ENCODE data around the gene OR10A5. TPM values are rescaled to one million over a fixed set of nuclear protein-coding genes. Genes with fewer than 3 reads are reported as not detected.

OR10A5 gene
- total and polyA plus RNA-seq, 2 of the 13 experiments (the other 11 are each of a cell fraction or from before 2014, with no cell fraction given) = not detected

- H3K4me3 ChIP-seq (replicated peaks in 1 of 3; ENCODE audit: insufficient read depth in 1 of 3, low read depth in 2 of 3, low read length in 3 of 3) = no peak overlapping the region
- in situ Hi-C loops (cut with HindIII; ENCODE audit: extremely low pct_ligation_motif_present, low pct_unique_long_range_greater_than_20kb) = no loop called here
- no peaks in the 10 kb centered on the region; a peak in 1 of 5 replicates for H3K27me3 ChIP-seq (ENCODE audit: control insufficient read depth in 1 of 2, insufficient read depth in 2 of 2, low read length in 2 of 2)
- ATAC-seq (no peak), FAIRE-seq (no peak), DNase-seq (ENCODE audit: low spot score) (no peak)
- no peak overlapping the region for H2AFZ ChIP-seq (ENCODE audit: low read length)
- 0% methylated on average over 1 of the region's 1 CpG for WGBS (ENCODE audit: low lambda C conversion rate)
- no TSS peak for BruUV-seq (replicated peaks)
- H3K4me2 ChIP-seq (ENCODE audit: low read depth, low read length) = no peak overlapping the region
- no peaks in the 10 kb centered on the region for H3K36me3 ChIP-seq (replicated peaks in 1 of 2; ENCODE audit: control insufficient read depth in 1 of 2, insufficient read depth in 2 of 2, low read length in 2 of 2)
- no peaks in the 10 kb centered on the region for H3K79me2 ChIP-seq (ENCODE audit: insufficient read depth, low read length)
- no peaks in the 10 kb centered on the region for H4K20me1 ChIP-seq (ENCODE audit: insufficient read depth, low read length)
- ChIA-PET POLR2A (no interaction called here), CTCF (ENCODE audit: low intra/inter-chr PET ratio, low total read pairs) (no interaction called here)
- no peaks in the 10 kb centered on the region for H3K9me3 ChIP-seq (ENCODE audit: low read length)
- H3K4me1 ChIP-seq (ENCODE audit: insufficient read depth, low read length) = no peaks in the 10 kb centered on the region
- no peak overlapping the region for H3K9ac ChIP-seq (ENCODE audit: insufficient read depth, low read depth, low read length)
- H3K27ac ChIP-seq (ENCODE audit: extremely low read length, insufficient read depth, low read length) = no peak overlapping the region
- intact Hi-C loops (cut with micrococcal nuclease; ENCODE audit: unreplicated experiment) = no loop called here
- no peak for TF ChIP-seq PAWR (CRISPR knock-in tag; IDR thresholded peaks at IDR 0.05; ENCODE audit: borderline replicate concordance)
- no peak for TF ChIP-seq ATF7 (IDR thresholded peaks at IDR 0.05)
- TF ChIP-seq ATF7 (CRISPR knock-in tag; IDR thresholded peaks at IDR 0.05) = no peak
- TF ChIP-seq MBNL3 (CRISPR knock-in tag; conservative IDR thresholded peaks at IDR 0.05) = no peak
- no peak for TF ChIP-seq ZNF580 (CRISPR knock-in tag; IDR thresholded peaks at IDR 0.05; ENCODE audit: borderline replicate concordance, low read depth)
- no peak for TF ChIP-seq TCF12 (IDR thresholded peaks at IDR 0.05)
- TF ChIP-seq TCF12 (CRISPR knock-in tag; IDR thresholded peaks at IDR 0.05) = no peak
- TF ChIP-seq PRMT3 (CRISPR knock-in tag; IDR thresholded peaks at IDR 0.05; ENCODE audit: borderline replicate concordance, low read depth) = no peak
- TF ChIP-seq, protein P1, sequence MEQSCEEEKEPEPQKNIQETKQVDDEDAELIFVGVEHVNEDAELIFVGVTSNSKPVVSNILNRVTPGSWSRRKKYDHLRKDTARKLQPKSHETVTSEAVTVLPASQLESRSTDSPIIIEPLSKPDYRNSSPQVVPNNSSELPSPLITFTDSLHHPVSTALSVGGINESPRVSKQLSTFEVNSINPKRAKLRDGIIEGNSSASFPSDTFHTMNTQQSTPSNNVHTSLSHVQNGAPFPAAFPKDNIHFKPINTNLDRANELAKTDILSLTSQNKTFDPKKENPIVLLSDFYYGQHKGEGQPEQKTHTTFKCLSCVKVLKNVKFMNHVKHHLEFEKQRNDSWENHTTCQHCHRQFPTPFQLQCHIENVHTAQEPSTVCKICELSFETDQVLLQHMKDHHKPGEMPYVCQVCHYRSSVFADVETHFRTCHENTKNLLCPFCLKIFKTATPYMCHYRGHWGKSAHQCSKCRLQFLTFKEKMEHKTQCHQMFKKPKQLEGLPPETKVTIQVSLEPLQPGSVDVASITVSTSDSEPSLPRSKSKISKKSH (CRISPR knock-in tag; IDR thresholded peaks at IDR 0.05; ENCODE audit: borderline replicate concordance) = no peak
- TF ChIP-seq ADNP (CRISPR knock-in tag; IDR thresholded peaks at IDR 0.05) = no peak
- no peak for TF ChIP-seq ZBTB38 (CRISPR knock-in tag; IDR thresholded peaks at IDR 0.05)
- TF ChIP-seq ZNF431 (CRISPR knock-in tag; IDR thresholded peaks at IDR 0.05; ENCODE audit: borderline replicate concordance, low read depth) = no peak
- TF ChIP-seq ISL2 (CRISPR knock-in tag; IDR thresholded peaks at IDR 0.05) = no peak
- no peak for TF ChIP-seq MXD4 (CRISPR knock-in tag; IDR thresholded peaks at IDR 0.05)
Observed at GRCh38 chr11:6817694-6818093, 27.8 kb upstream of the OR10A5 start.

All from HepG2 (cell line).